Type B pancreatic cell (in vitro differentiated cells): ENCODE measurements around the gene DNAH9. TPM values are rescaled to one million over a fixed set of nuclear protein-coding genes. Genes with fewer than 3 reads are reported as not detected.
"Not testable (repeated sequence)": the region's sequence is repeated elsewhere in the genome, so short reads cannot be mapped to it uniquely, and the experiment has no call there.

Source experiments
- DNase-seq: peaks from one replicate; pipeline ENCODE4 v3.0.0; 2021; ENCODE audit warnings: mixed read lengths; ENCODE audit not compliant: unreplicated experiment; ENCODE audit errors: extremely low spot score
- H3K27ac Mint-ChIP-seq: 2 replicates; pipeline ENCODE4 v1.8.0; 2021; ENCODE audit warnings: mild to moderate bottlenecking, mixed read lengths
- H3K27me3 Mint-ChIP-seq: 2 replicates; pipeline ENCODE4 v1.8.0; 2021; ENCODE audit warnings: mixed read lengths
- H3K36me3 Mint-ChIP-seq: 2 replicates; pipeline ENCODE4 v1.8.0; 2021; ENCODE audit warnings: mixed read lengths
- H3K4me1 Mint-ChIP-seq: one replicate; pipeline ENCODE4 v1.8.0; 2021; ENCODE audit warnings: mixed read lengths; ENCODE audit not compliant: unreplicated experiment
- H3K4me3 Mint-ChIP-seq: 2 replicates; pipeline ENCODE4 v1.8.0; 2021; ENCODE audit warnings: mild to moderate bottlenecking, mixed read lengths
- H3K9me3 Mint-ChIP-seq: 2 replicates; pipeline ENCODE4 v1.8.0; 2021; ENCODE audit warnings: mixed read lengths
- CTCF ChIP-seq: fragments of 200-600 bp; sonication (generic); conservative IDR thresholded peaks from 2 replicates; pipeline ENCODE4 v1.5.0; 2021; ENCODE audit warnings: antibody characterized with exemption, mild to moderate bottlenecking
- total RNA-seq: library from RNA; stranded (reverse); gene quantifications from 2 replicates; pipeline ENCODE4 v1.2.1, GENCODE V29; 2021; ENCODE audit warnings: low replicate concordance

The DNAH9 gene
- total RNA-seq, 1 donor from 2014 or later, result 6.2 TPM

GRCh38 chr17:11925262-11926021 is 327.2 kb downstream of the DNAH9 start:
- Mint-ChIP-seq H3K36me3 (peaks cover 4% of the 10 kb centered on the region), H3K27me3 (peaks cover 5% of the 10 kb centered on the region)

GRCh38 chr17:11928436-11928835 is 330.2 kb downstream of the DNAH9 start:
- no peak for TF ChIP-seq CTCF
- Mint-ChIP-seq H3K36me3 (peaks cover 4% of the 10 kb centered on the region), H3K4me1 (no peaks in the 10 kb centered on the region), H3K4me3 (no peak overlapping the region), H3K27ac (no peak overlapping the region), H3K27me3 (peaks cover 5% of the 10 kb centered on the region), H3K9me3 (no peaks in the 10 kb centered on the region)
- DNase-seq, result no peak

More at GRCh38 chr17:11925262-11926021, 327.2 kb downstream of the DNAH9 start:
- no peaks in the 10 kb centered on the region for H3K4me1 Mint-ChIP-seq
- H3K27ac Mint-ChIP-seq, result no peak overlapping the region
- no peaks in the 10 kb centered on the region for H3K9me3 Mint-ChIP-seq
- no peak for TF ChIP-seq CTCF
- no peak overlapping the region for H3K4me3 Mint-ChIP-seq
- DNase-seq, result no peak

- Mint-ChIP-seq H3K4me1 (no peaks in the 10 kb centered on the region), H3K36me3 (no peaks in the 10 kb centered on the region), H3K27ac (no peak overlapping the region), H3K27me3 (peaks cover 14% of the 10 kb centered on the region), H3K9me3 (no peaks in the 10 kb centered on the region), H3K4me3 (no peak overlapping the region)
- DNase-seq, result no peak
- no peak for TF ChIP-seq CTCF
Measured at GRCh38 chr17:11932337-11932898, 334.1 kb downstream of the DNAH9 start.

- Mint-ChIP-seq H3K4me3 (no peak overlapping the region), H3K27me3 (peaks cover 15% of the 10 kb centered on the region), H3K4me1 (no peaks in the 10 kb centered on the region), H3K27ac (no peak overlapping the region), H3K36me3 (no peaks in the 10 kb centered on the region), H3K9me3 (no peaks in the 10 kb centered on the region)
- no peak for DNase-seq
- TF ChIP-seq CTCF, result peak; percentile 98
Measured at GRCh38 chr17:11935734-11936406, 337.6 kb downstream of the DNAH9 start.

- TF ChIP-seq CTCF, result no peak
- Mint-ChIP-seq H3K27ac (no peak overlapping the region), H3K4me1 (no peaks in the 10 kb centered on the region), H3K9me3 (peaks cover 5% of the 10 kb centered on the region), H3K4me3 (no peak overlapping the region), H3K27me3 (peaks cover 14% of the 10 kb centered on the region), H3K36me3 (no peaks in the 10 kb centered on the region)
- DNase-seq, result no peak
Measured at GRCh38 chr17:11940904-11941303, 342.6 kb downstream of the DNAH9 start.

GRCh38 chr17:11943086-11943485 is 344.8 kb downstream of the DNAH9 start:
- not testable (repeated sequence) for H3K9me3 Mint-ChIP-seq, DNase-seq, H3K4me3 Mint-ChIP-seq, H3K27me3 Mint-ChIP-seq, H3K4me1 Mint-ChIP-seq, H3K36me3 Mint-ChIP-seq, H3K27ac Mint-ChIP-seq
